Right lobe of liver (tissue), 4 donors: ENCODE measurements around the gene ELMO1.

Source experiments
- CTCF ChIP-seq, 4 donors: fragments of 200-600 bp in 3 of 4; fragments of 450-650 bp in 1 of 4; IDR thresholded peaks; one replicate each; pipeline versions ENCODE4 v1.5.1 to v1.8.0; 2016 to 2022; ENCODE audit warnings: antibody characterized with exemption in 4 of 4, mild to moderate bottlenecking in 2 of 4
- POLR2A ChIP-seq: fragments of 450-650 bp; IDR thresholded peaks from one replicate; pipeline ENCODE4 v1.6.1; 2017; ENCODE audit warnings: antibody characterized with exemption, mild to moderate bottlenecking
- donor health status: DM: no; HTN: no; CAD: no.
- donor health status: DM: no; HTN: no; CAD: no.
- donor health status: DM: no; HTN: yes; CAD: no.

DNA sequence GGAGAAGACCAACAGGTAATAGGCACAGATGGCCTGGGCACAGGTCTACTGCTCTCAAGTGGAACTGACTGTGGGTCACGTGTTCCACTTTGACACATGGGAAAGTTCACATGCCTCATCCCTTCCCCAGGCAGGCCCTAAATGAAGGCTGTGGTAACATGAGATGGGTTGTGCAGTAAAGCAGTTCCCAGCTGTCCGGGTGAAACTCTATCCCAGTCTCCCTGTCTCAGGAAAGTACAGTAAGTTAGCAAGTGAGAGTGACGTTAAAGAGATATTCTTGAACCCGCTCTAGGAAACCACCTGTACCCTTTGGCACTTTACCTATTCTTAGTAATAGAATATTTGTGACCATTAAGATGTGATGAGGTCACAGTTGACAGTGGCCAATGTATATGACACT lies 380.6 kb downstream of the ELMO1 start:
- TF ChIP-seq POLR2A (no peak), CTCF (IDR thresholded peaks at IDR 0.05) (no peak)
